ENCODE results near the gene EGFL6.
"Not testable (repeated sequence)": the region's sequence is repeated elsewhere in the genome, so short reads cannot be mapped to it uniquely, and the experiment has no call there.

The EGFL6 gene

GRCh38 chrX:13676885-13677284 is 107.5 kb downstream of the EGFL6 start:
- TF ChIP-seq CTCF (IDR thresholded peaks at IDR 0.05; ENCODE audit: low read depth, low read length, missing control alignments), result no peak
- H3K4me3 ChIP-seq (ENCODE audit: low read depth, low read length), result no peak overlapping the region
- no peak for DNase-seq (ENCODE audit: low read depth)
- in situ Hi-C loops (cut with HindIII; ENCODE audit: low sequenced_read_pairs), result no loop called here

- DNase-seq (ENCODE audit: low read depth); in situ Hi-C loops (cut with HindIII; ENCODE audit: low sequenced_read_pairs): not testable (repeated sequence)
Observed at GRCh38 chrX:13679700-13680099, 110.3 kb downstream of the EGFL6 start.

GRCh38 chrX:13681595-13681994 is 112.2 kb downstream of the EGFL6 start:
- H3K4me3 ChIP-seq (ENCODE audit: low read depth, low read length), result no peak overlapping the region
- no peak for DNase-seq (ENCODE audit: low read depth)
- in situ Hi-C loops (cut with HindIII; ENCODE audit: low sequenced_read_pairs), result no loop called here
- TF ChIP-seq CTCF (IDR thresholded peaks at IDR 0.05; ENCODE audit: low read depth, low read length, missing control alignments), result no peak

More at GRCh38 chrX:13679700-13680099, 110.3 kb downstream of the EGFL6 start:
- H3K4me3 ChIP-seq (ENCODE audit: low read depth, low read length), result not testable (repeated sequence)

All from astrocyte of the cerebellum (primary cell).